GM19452 (cell line): ENCODE results near the gene SPATA1.

ENCODE experiments used
- ATAC-seq: cut with Tn5 transposase; IDR thresholded peaks from one replicate; pipeline ENCODE4 v1.9.1; 2021; ENCODE audit not compliant: unreplicated experiment

Gene SPATA1, protein sequence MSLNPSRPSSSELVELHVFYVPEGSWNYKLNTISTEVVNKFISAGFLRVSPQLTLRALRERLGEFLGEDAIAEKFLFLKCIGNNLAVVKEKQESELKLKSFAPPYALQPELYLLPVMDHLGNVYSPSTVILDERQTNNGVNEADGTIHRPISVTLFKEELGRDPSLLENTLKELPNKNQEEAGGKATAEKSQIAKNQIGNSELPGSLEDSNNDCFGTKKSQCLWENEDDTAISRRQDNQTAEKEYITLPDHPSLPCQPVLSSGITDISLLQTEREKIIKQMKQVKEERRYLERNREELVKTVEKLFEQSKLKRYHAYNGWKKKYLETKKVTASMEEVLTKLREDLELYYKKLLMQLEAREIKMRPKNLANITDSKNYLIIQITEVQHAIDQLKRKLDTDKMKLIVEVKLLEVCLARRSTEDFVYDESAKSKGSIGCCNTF

GRCh38 chr1:84506002-84506728 lies at the start of gene SPATA1, which contains the start of gene GNG5:
SPATA1 (plus strand) TSS chr1:84506386; CDS start chr1:84516360, 9,974 bp downstream.
GNG5 (minus strand) TSS chr1:84506581; CDS start chr1:84506091, 490 bp downstream.
- peak; percentile 82 for ATAC-seq

GRCh38 chr1:84462118-84462517 lies 44.1 kb upstream of the SPATA1 start:
- ATAC-seq, result no peak

GRCh38 chr1:84467298-84467697 lies 38.9 kb upstream of the SPATA1 start:
- no peak for ATAC-seq

- ATAC-seq, result no peak
These were observed 30.0 kb upstream of the SPATA1 start for GRCh38 chr1:84476225-84476624.

DNA sequence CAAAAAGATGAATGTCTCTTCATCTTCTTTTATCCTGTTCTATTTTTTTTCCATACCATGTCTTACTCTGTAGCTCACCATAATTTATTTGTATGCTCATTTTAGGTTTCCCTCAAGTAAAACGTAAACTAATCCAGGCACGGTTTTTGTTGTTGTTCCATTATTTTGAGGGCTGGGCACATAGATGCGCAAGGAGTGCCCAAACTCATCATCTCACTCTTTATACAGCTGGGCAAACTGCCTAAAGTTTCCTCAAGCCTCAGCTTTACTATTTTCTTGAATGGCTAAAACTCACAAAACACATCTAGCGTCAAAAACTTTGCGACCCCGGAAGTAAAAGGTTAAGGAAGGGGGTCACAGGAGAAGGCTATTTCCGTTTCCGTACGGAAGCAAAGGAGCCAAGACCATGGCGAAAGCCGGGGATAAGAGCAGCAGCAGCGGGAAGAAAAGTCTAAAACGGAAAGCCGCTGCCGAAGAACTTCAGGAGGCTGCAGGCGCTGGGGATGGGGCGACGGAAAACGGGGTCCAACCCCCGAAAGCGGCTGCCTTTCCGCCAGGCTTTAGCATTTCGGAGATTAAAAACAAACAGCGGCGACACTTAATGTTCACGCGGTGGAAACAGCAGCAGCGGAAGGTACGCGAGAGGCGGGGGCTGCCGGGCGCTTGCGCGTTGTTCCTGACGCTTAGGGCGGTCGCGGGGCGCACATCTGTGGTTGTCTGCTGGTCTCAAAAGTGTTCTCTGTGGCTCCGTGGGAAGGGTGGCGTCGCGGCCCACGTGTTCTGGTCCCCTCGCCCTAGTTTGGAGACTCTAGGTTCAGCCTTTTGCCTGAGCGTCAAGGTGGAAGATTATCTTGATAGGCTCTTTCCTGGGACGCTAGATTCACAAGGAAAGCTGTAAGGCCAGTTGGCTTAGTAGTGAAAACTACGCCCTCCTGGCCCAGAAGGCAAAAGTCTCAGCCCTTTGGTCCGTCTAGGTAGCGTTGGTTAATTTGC lies 27.0 kb upstream of the SPATA1 start, which contains the start of gene RPF1:
Gene RPF1, plus strand, starts transcription at position 391 of the 993 bp plus-strand sequence. Its CDS starts 16 bp downstream, at position 407.
- peak; percentile 98 for ATAC-seq

DNA sequence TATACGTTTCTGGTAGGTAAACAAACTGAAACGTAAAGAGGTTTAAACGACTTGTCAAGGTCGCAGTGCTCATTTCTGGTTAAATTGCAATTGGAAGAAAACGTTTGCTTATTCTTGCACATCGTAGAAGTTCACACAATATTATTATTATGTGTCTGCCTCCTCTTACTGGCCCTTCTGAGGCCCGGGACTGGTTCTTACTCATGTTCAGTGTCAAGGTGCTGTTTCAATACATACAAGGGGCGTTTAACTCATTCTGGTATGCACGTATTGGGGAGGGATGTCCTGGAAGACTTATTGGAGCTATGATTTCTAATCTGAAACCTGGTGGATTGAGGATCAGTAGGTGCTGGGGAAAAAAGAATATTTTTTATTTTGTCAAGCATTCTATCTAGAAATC lies 26.2 kb upstream of the SPATA1 start:
- ATAC-seq, result no peak

GRCh38 chr1:84480650-84481049 lies 25.5 kb upstream of the SPATA1 start:
- ATAC-seq, result no peak

- ATAC-seq, result no peak
These were observed 24.9 kb upstream of the SPATA1 start for GRCh38 chr1:84481317-84481716.

- no peak for ATAC-seq
These were observed 18.1 kb upstream of the SPATA1 start for GRCh38 chr1:84488107-84488506.

DNA sequence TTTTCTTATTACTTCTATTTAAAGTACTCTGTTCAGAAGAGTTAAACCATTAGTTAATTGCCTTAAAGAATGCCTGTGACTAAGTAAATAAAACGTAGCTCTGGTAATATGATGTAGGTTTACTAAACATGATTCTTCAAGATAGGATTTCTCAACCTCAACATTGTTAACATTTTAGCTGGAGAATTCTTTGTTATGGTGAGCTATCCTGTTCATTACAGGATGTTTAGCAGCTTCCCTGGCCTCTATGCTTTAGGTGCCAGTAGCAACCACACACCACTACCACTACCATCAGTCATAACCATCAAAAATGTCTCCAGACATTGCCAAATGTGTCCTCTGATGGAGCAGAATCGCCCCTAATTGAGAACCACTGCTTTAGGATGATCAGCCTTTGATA lies 16.4 kb upstream of the SPATA1 start:
- no peak for ATAC-seq

DNA sequence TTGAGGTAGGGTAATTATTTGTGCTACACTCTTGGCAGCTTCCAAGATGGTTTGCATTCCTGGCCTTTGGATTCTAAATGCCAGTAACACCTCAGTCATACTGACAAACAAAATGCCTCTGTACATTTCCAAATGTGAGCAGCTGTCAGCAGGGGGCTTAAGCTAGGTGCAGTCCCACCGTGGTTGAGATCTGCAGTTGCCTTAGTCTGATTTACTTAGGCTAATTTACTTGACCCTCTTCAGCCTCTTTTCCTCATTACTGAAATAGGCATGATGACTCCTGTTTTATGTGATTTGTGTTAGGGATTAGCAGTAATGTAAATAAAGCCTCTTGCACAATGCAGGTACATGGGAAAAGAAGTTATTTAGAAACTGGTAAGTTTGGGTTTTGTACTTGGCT lies 13.5 kb upstream of the SPATA1 start:
- no peak for ATAC-seq

DNA sequence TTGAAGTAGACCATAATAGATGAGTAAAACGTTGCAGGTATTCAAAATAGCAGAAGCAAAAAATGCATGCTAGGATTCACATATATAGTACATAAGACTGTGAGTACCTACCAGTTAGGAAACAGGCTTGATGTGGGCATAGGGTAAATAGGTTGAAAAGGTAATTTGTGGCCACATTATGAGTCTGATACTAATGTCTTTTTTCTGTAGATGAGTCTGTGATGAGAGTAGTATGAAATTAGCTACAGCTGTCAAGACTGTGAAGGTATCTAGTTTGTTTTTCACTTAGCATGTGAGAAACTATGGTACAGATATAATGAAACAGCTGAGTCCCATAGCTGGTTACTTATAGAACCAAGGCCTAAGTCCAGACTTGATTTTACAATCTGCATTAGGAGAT lies 12.4 kb upstream of the SPATA1 start:
- ATAC-seq, result no peak

DNA sequence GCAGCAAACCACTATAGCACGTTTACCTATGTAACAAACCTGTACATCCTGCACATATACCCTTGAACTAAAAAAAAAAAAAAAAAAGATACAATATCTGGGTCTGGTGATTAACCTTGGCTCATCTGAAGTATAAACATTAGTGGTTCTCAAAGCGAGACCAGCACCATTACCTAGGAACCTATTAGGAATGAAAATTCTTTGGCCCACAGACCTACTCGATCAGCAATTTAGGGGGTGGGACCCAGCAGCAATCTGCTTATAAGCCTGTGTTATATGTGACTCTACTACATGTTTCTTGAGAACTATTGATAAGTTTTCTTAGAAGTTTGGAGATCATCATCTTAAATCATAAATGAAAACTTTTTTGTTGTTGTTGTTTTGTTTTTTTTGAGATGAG lies 9.7 kb upstream of the SPATA1 start:
- no peak for ATAC-seq

GRCh38 chr1:84497631-84498275 lies 8.4 kb upstream of the SPATA1 start:
- ATAC-seq, result no peak

DNA sequence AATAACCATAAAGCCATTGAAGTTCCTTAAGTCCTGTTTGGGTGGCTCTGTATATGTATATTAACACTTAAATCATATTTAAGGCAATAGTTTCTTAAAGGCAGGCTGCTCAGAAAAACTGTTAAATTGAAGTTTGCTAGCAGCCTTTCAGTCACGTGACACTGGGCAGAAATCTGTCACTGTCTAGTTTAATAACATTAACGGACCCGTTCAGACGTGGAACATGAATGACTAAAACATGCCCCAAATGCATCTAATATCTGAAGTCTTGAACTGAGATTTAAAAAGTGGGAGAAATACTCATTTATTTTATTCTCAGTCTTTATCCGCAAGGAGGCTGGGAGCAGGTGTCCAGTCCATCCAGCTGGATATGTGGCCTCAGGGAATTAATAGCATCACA lies 3.3 kb upstream of the SPATA1 start:
- no peak for ATAC-seq

- ATAC-seq, result no peak
These were observed 1.4 kb upstream of the SPATA1 start for GRCh38 chr1:84504580-84505492.

GRCh38 chr1:84505493-84506001 lies 639 bp upstream of the SPATA1 start:
- peak; percentile 31 for ATAC-seq

GRCh38 chr1:84506729-84507453 lies 705 bp downstream of the SPATA1 start:
- no peak for ATAC-seq
